NCI-H1417 (cell line): Measurements from ENCODE around the gene RFTN1.

Experiments used
- DNase-seq, 3 experiments: peaks; one replicate each; lab custom pipeline; 2025; lab: John Stamatoyannopoulos, UW

Gene RFTN1

DNA sequence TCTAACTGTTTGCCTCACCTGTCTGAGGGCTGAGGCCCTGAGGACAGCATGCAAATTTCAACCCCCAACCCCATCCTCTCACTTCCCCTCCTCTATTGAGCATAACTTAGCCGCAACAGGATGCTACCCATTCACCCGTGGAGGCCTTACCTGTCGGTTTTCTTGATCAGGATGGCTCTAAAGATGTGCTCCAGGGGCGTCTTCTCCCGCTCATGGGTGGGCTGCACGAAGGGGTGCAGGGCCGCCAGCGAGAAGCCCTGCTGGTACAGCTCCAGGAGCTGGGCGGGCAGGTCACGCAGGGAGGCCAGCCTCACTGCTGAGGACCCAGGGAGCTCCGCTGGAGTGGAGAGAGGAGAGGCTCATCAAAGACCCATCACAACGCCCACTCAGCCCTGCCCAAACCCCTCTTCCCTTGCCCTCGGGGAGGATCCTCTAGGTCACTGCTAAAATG, 79.8 kb downstream of the RFTN1 start:
- no peak for DNase-seq

GRCh38 chr3:16432714-16433113, 80.8 kb downstream of the RFTN1 start:
- no peak for DNase-seq

GRCh38 chr3:16430717-16431630, 82.5 kb downstream of the RFTN1 start:
- DNase-seq = no peak

DNA sequence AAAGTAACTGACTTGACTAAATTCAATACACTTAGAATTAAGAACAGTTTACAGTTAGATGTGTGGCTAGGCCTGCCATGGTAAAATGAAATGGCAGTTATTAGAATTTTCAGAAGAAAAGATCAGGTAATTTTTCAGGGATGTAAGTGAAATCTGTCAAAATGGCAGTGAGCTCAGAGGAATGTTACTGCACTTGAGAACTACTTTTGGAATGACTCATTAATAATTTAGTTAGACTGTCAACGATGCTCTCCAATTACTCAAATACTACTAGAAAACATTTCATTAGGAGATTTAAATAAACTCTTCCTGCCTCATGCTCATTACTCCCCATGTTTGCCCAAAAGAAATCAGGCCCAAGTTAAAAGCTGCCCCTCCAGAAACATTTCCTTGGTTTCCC, 84.4 kb downstream of the RFTN1 start:
- DNase-seq = no peak

- DNase-seq = no peak
These were observed 84.9 kb downstream of the RFTN1 start for GRCh38 chr3:16428612-16429011.

- DNase-seq = no peak
These were observed 86.2 kb downstream of the RFTN1 start for GRCh38 chr3:16427103-16427965.

DNA sequence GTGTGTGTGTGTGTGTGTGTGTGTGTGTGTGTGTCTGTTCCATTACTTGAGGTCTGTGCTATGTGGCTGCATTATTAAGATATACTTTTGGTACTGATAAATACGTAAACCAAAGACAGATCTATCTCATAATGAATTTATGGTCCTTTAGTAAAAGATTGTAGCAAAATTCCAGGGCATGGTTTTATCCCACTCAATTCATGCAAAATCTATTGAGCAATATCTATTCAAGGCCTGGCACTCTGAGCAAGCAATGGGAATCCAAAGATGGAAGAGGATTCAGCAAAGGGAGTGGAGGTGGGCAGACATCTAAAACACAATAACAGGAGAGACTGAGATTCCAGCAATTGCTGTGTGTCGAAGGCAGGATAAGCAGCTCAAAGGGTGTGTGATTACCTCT, 86.8 kb downstream of the RFTN1 start:
- no peak for DNase-seq

- DNase-seq = no peak
These were observed 87.5 kb downstream of the RFTN1 start for GRCh38 chr3:16426029-16426400.

DNA sequence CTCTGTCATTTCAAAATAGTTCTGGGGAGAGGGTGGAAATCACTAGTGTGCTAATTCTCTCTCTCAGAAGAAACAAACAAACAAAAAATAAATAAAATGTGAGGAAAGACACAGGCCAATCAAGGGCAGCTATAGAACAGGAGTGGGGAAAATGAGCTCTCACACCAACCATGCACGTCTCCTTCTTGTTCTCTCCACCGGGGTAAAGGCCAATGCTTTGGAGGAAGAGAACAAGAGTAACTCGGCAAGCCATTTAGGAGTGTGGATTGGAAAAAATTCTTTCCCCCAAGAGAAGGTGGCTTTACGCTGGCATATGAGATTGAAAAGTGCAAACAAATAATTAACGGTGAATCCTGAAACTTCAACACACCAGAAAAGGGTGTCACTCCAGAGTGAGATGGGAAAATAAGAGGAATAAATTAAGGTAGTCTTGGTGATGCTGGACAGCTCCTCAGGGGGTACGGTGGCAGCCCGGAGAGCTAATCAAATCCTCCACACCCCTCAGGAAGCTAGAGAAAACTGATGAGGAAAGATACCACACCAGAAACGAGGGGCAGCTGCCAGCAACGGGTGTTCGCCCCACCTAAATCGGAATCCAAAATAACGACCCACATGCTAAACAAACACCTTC, 88.0 kb downstream of the RFTN1 start:
- no peak for DNase-seq

DNA sequence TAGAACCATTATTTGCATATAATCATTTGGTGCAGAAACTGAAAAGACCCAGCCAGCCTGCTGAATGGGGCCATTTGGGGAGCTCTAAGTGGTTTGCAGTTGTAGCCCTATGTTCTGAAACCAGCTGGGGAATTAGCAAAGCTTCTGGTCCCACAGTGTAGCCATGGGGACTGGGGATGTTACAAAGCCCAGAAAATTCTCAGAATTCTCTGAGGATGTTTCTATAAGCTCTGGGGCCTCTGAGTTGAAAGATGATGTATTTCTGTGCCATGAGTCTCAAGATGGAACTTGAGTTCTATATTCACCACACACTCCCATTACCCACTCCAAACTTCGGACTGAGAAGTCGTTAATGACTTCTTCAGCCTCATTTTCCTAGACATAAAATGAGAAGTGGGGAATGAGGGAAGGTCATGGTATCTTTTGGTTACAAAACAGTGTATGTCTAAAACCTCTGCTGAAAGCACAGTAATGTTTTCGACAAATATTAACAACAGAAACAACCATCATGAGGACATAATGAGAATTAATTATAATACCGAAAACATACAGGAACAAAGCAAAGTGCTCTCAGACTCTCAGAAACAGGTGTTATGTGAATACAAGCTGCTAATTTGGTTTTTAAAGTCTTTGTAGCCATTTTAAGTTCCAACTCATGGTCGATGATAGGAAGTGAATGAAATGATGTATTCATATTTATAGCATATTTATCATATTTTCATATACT, 89.4 kb downstream of the RFTN1 start:
- peak in 1 of 3 experiments; percentile 37 for DNase-seq

- DNase-seq = peak in 2 of 3 experiments; percentile 12 to 62
These were observed 90.2 kb downstream of the RFTN1 start for GRCh38 chr3:16423298-16423697.

GRCh38 chr3:16419640-16420241, 93.8 kb downstream of the RFTN1 start:
- DNase-seq = no peak

DNA sequence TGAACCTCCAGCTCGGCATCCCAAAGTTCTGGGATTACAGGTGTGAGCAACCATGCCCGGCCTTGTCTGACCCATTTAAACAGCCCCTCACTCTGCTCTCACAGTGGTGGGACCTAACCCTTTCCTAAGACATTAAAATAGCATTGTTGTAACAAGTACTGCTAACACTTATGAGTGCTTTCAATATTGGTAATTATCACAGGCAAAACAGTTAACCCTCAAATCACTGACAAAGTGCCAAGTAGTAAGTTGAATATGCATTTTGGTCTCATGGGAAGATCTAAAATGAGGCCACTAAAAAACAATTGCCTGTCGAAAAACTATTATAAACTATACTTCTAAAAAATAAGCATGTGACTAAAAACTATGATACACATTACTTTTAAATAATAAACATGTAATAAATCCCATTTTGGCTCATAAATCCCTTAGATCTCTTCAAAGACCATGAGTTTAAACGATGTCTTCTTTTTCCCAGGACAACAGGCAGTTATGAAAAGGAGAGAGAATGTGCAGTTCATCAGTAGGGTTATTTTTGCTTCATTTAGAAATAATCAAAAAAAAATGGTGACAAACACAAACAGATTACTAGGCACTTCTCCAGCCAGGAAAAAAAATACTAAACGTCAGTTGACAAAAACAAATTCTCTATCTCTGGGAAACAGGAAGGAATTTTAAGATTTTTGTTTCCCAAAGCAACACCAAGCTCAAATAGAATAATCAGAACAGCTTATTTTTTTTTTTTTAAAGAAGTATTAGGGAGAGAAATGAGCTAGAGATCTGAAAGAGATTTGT, 95.4 kb downstream of the RFTN1 start:
- DNase-seq = no peak

- no peak for DNase-seq
These were observed 97.5 kb downstream of the RFTN1 start for GRCh38 chr3:16415911-16416476.

DNA sequence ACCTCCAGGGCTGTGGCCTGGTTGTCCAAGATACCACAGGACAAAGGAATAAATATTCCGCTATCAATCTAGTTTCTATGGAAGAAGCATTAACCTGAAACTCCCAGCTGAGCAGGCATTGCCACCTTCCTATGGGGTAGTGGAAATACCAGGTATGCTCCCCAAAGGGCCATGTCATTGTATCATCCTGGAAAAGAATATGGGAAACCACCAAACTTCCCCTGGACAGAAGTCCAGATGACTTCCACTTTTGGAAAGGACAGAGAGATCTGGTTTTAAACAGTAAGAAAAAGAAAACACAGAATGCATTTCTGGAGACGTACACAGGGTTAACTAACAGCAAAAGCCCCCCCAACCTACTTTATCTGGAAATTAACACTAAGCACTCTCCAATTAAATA, 100.2 kb downstream of the RFTN1 start:
- no peak for DNase-seq

DNA sequence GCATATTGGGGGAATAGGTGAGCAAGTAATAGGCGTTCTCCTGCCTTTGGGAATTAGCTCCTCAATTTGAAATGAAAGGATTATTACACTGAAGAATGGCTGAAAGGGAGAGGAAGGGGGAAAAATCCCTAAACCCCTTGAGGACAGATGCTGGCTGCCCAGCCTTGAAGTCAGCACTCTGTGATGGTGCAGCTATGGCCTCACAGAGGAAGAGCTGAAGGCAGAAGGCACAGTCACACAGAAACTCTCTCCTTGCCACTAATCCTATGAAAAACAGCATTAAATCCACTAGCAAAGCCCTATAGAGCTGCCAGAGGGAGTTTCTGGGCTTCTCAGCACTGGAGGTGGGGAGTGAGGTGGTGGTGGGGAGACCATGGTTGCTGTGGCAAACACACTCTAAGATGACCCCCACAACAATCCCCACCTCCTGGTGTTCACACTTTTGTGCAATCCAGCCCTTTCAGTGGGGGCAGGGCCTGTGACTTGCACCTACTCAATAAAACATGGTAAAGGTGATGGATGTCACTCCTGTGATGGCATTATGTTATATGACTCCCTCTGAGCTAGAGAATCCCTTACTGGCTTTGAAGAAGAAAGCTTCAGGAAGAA, 101.2 kb downstream of the RFTN1 start:
- DNase-seq = no peak

GRCh38 chr3:16411441-16411840, 102.1 kb downstream of the RFTN1 start:
- no peak for DNase-seq

- DNase-seq = no peak
These were observed 102.8 kb downstream of the RFTN1 start for GRCh38 chr3:16410659-16411058.

GRCh38 chr3:16409032-16409431, 104.5 kb downstream of the RFTN1 start:
- no peak for DNase-seq

DNA sequence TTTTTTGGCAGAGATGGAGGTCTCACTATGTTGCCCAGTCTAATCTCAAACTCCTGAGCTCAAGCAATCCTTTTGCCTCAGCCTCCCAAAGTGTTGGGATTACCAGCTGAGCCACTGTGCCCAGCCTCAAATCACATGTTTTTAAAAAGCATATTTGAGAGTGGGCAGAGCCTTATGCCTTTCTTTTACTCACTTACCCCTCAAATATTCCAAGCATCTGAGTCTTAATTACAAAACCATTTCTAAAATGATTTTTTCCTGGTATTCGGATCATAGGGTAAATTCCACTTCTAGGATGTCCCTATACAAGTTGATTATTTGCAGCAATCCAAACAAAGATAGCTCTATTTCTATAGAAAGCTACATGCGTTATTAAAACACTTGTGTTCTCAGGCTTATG, 106.1 kb downstream of the RFTN1 start:
- DNase-seq = no peak
